CD4-positive, alpha-beta memory T cell (primary cell): ENCODE measurements around the gene PRR19. TPM values are rescaled to one million over a fixed set of nuclear protein-coding genes. Genes with fewer than 3 reads are reported as not detected.

Experiments
- CTCF ChIA-PET: fragments of 350-600 bp; sonication (Branson Sonifier 250); formaldehyde crosslinking; loops from one replicate; lab custom pipeline; 2021; ENCODE audit warnings: inconsistent platforms; ENCODE audit not compliant: partially characterized antibody; lab: Charles Lee
- POLR2A ChIA-PET: fragments of 350-600 bp; sonication (Branson Sonifier 250); formaldehyde crosslinking; loops from one replicate; lab custom pipeline; 2021; ENCODE audit not compliant: partially characterized antibody; lab: Charles Lee
- DNase-seq, 5 donors: peaks; one replicate each; pipeline versions ENCODE4 v3.0.0 to v3.0.0-alpha.2; 2020 to 2022; ENCODE audit warnings: mixed read lengths in 1 of 5
- H3K27ac ChIP-seq: one replicate; pipeline ENCODE4 v1.7.0; 2013; ENCODE audit warnings: low read depth, low read length
- H3K27me3 ChIP-seq: 2 replicates; pipeline ENCODE4 v1.7.0; 2013; ENCODE audit warnings: mild to moderate bottlenecking, low read length, moderate library complexity; ENCODE audit not compliant: insufficient read depth
- H3K36me3 ChIP-seq: 2 replicates; pipeline ENCODE4 v1.7.0; 2013; ENCODE audit warnings: mild to moderate bottlenecking, low read length, moderate library complexity; ENCODE audit not compliant: insufficient read depth
- H3K4me1 ChIP-seq: 2 replicates; pipeline ENCODE4 v1.7.0; 2013; ENCODE audit warnings: mild to moderate bottlenecking, low read length, moderate library complexity; ENCODE audit not compliant: insufficient read depth
- H3K4me3 ChIP-seq, 2 donors: one replicate each; pipeline ENCODE4 v1.7.0; 2013; ENCODE audit warnings: low read length in 2 of 2, mild to moderate bottlenecking in 1 of 2
- H3K9me3 ChIP-seq, 2 donors: one replicate each; pipeline ENCODE4 v1.7.0; 2013; ENCODE audit warnings: low read length in 2 of 2, control low read depth in 1 of 2; ENCODE audit not compliant: control insufficient read depth in 1 of 2
- H3K27ac Mint-ChIP-seq, 7 donors: one replicate each; pipeline ENCODE4 v1.8.0; 2020 to 2021; ENCODE audit warnings: mixed read lengths in 7 of 7, mild to moderate bottlenecking in 6 of 7, inconsistent platforms in 3 of 7, moderate library complexity in 3 of 7
- H3K27me3 Mint-ChIP-seq, 2 donors: one replicate each; pipeline ENCODE4 v1.8.0; 2020 to 2021; ENCODE audit warnings: mixed read lengths in 2 of 2
- H3K36me3 Mint-ChIP-seq, 2 donors: one replicate each; pipeline ENCODE4 v1.8.0; 2020 to 2021; ENCODE audit warnings: mixed read lengths in 2 of 2, inconsistent platforms in 1 of 2, mild to moderate bottlenecking in 1 of 2
- H3K4me1 Mint-ChIP-seq, 4 donors: one replicate each; pipeline ENCODE4 v1.8.0; 2020 to 2021; ENCODE audit warnings: mixed read lengths in 4 of 4, mild to moderate bottlenecking in 1 of 4
- H3K4me3 Mint-ChIP-seq, 8 donors: one replicate each; pipeline ENCODE4 v1.8.0; 2020 to 2021; ENCODE audit warnings: mixed read lengths in 8 of 8, mild to moderate bottlenecking in 7 of 8, moderate library complexity in 6 of 8, inconsistent platforms in 3 of 8
- H3K9me3 Mint-ChIP-seq, 8 donors: one replicate each; pipeline ENCODE4 v1.8.0; 2020 to 2021; ENCODE audit warnings: mixed read lengths in 8 of 8, mild to moderate bottlenecking in 5 of 8, inconsistent platforms in 3 of 8, moderate library complexity in 1 of 8
- intact Hi-C: fragments of 100-400 bp; cut with micrococcal nuclease; formaldehyde crosslinking; loops from one replicate; pipeline ENCODE4 v1.15.1; 2023
- polyA plus RNA-seq, 2 donors: library from polyadenylated mRNA; unstranded; fragments of 300-500 nt; fragmentation: Illumina TruSeq; gene quantifications; one replicate each; pipeline ENCODE4 v1.2.3, GENCODE V29; 2021
- total RNA-seq, 2 experiments: library from RNA; stranded (reverse); gene quantifications; one replicate each; pipeline ENCODE4 v1.2.3, GENCODE V29; 2021

The PRR19 gene
- total and polyA plus RNA-seq, 4 experiments from 2014 or later = 0.28 to 0.85 (median 0.56) TPM

- H3K36me3 ChIP-seq = no peaks in the 10 kb centered on the region
- CTCF ChIA-PET = interaction anchor here (0.8 to 4.4 kb wide), 23 partner anchors 8 to 178 kb away, joined by 3 to 77 read pairs (median 6); partner anchors contain the start of genes CIC, ERF, GSK3A and POU2F2
Measured at GRCh38 chr19:42279902-42280814, 21.8 kb upstream of the PRR19 start.

GRCh38 chr19:42280815-42281145 lies 21.2 kb upstream of the PRR19 start:
- POLR2A ChIA-PET = interaction anchor here (1.2 to 9.3 kb wide), 8 partner anchors 11 to 81 kb away, joined by 4 to 139 read pairs (median 12); partner anchors contain the start of genes CIC, DEDD2, GSK3A and PAFAH1B3
- CTCF ChIA-PET = interaction anchor here (1.7 to 4.4 kb wide), 4 partner anchors 30 to 171 kb away, joined by 12 to 77 read pairs (median 18); partner anchors contain the start of genes GSK3A and POU2F2
- H3K9me3 Mint-ChIP-seq = no peaks in the 10 kb centered on the region
- H3K27ac Mint-ChIP-seq = peak overlapping the region in 2 of 7 donors; percentile 31 to 51
- no peaks in the 10 kb centered on the region for H3K27me3 Mint-ChIP-seq
- intact Hi-C loops = loop anchor here (1.0 to 5.0 kb wide), 4 partner anchors 25 to 172 kb away; partner anchors contain the start of gene ERF
- H3K4me3 ChIP-seq = peak overlapping the region in 1 of 2 donors; percentile 73
- H3K36me3 ChIP-seq = no peaks in the 10 kb centered on the region
- peaks cover 40 to 50% (median 45%) of the 10 kb centered on the region in 4 donors for H3K4me1 Mint-ChIP-seq
- DNase-seq = peak in 1 of 5 donors; percentile 8
- peak overlapping the region in 7 of 8 donors; percentile 9 to 82 (median 66) for H3K4me3 Mint-ChIP-seq
- no peaks in the 10 kb centered on the region for H3K27me3 ChIP-seq
- H3K9me3 ChIP-seq = no peaks in the 10 kb centered on the region
- peaks cover 65% of the 10 kb centered on the region for H3K4me1 ChIP-seq
- H3K27ac ChIP-seq = peak overlapping the region; percentile 77
- peaks cover 0 to 12% of the 10 kb centered on the region in 2 donors for H3K36me3 Mint-ChIP-seq

More at GRCh38 chr19:42279902-42280814, 21.8 kb upstream of the PRR19 start:
- Mint-ChIP-seq H3K27me3 (no peaks in the 10 kb centered on the region), H3K36me3 (peaks cover under 1 to 12% of the 10 kb centered on the region in 2 donors), H3K4me3 (peak overlapping the region; percentile 88 to 94 (median 90)), H3K27ac (peak overlapping the region in 6 of 7 donors; percentile 94 to 97 (median 96)), H3K9me3 (no peaks in the 10 kb centered on the region), H3K4me1 (peaks cover 39 to 48% (median 43%) of the 10 kb centered on the region in 4 donors)
- H3K4me1 ChIP-seq = peaks cover 60% of the 10 kb centered on the region
- POLR2A ChIA-PET = interaction anchor here (1.0 to 9.3 kb wide), 11 partner anchors 9 to 148 kb away, joined by 3 to 139 read pairs (median 10); partner anchors contain the start of genes CIC, GSK3A, PAFAH1B3 and POU2F2
- no peaks in the 10 kb centered on the region for H3K27me3 ChIP-seq
- intact Hi-C loops = loop anchor here (1.0 to 5.0 kb wide), 5 partner anchors 25 to 172 kb away; partner anchors contain the start of gene ERF
- peak overlapping the region; percentile 73 to 76 for H3K4me3 ChIP-seq
- peak; percentile 82 to 87 (median 84) for DNase-seq
- peak overlapping the region; percentile 77 for H3K27ac ChIP-seq
- H3K9me3 ChIP-seq = no peaks in the 10 kb centered on the region

GRCh38 chr19:42281146-42281826 lies 20.6 kb upstream of the PRR19 start:
- H3K36me3 ChIP-seq = no peaks in the 10 kb centered on the region
- H3K9me3 ChIP-seq = no peaks in the 10 kb centered on the region
- ChIA-PET POLR2A (interaction anchor here (1.3 to 9.3 kb wide), 8 partner anchors 12 to 159 kb away, joined by 4 to 139 read pairs (median 8); partner anchors contain the start of genes CIC, DEDD2, ERF and GSK3A), CTCF (interaction anchor here (1.7 to 3.3 kb wide), 2 partner anchors 15 to 172 kb away, joined by 7 to 17 read pairs; no protein-coding TSS in a partner anchor)
- H3K27me3 Mint-ChIP-seq = no peaks in the 10 kb centered on the region
- no peaks in the 10 kb centered on the region for H3K27me3 ChIP-seq
- H3K4me1 ChIP-seq = peaks cover 65% of the 10 kb centered on the region
- DNase-seq = peak in 4 of 5 donors; percentile 22 to 62 (median 30)
- H3K4me3 Mint-ChIP-seq = peak overlapping the region; percentile 62 to 89 (median 76)
- H3K36me3 Mint-ChIP-seq = peaks cover 0 to 14% of the 10 kb centered on the region in 2 donors
- H3K27ac Mint-ChIP-seq = peak overlapping the region in 2 of 7 donors; percentile 91 to 92
- no peak overlapping the region for H3K4me3 ChIP-seq
- intact Hi-C loops = loop anchor here (5.0 kb wide), 2 partner anchors 84 to 116 kb away; no protein-coding TSS in a partner anchor
- H3K27ac ChIP-seq = peak overlapping the region; percentile 77
- H3K4me1 Mint-ChIP-seq = peaks cover 39 to 50% (median 45%) of the 10 kb centered on the region in 4 donors
- no peaks in the 10 kb centered on the region for H3K9me3 Mint-ChIP-seq

- H3K27ac Mint-ChIP-seq = peak overlapping the region in 1 of 7 donors; percentile 92
- H3K4me3 ChIP-seq = no peak overlapping the region
- peak overlapping the region; percentile 48 to 89 (median 68) for H3K4me3 Mint-ChIP-seq
- H3K4me1 ChIP-seq = peaks cover 58% of the 10 kb centered on the region
- H3K27me3 Mint-ChIP-seq = no peaks in the 10 kb centered on the region
- H3K4me1 Mint-ChIP-seq = peaks cover 34 to 43% (median 40%) of the 10 kb centered on the region in 4 donors
- H3K36me3 Mint-ChIP-seq = peaks cover 0 to 14% of the 10 kb centered on the region in 2 donors
- H3K9me3 Mint-ChIP-seq = no peaks in the 10 kb centered on the region
- DNase-seq = peak in 1 of 5 donors; percentile 55
- ChIA-PET CTCF (interaction anchor here (0.8 to 1.7 kb wide), 3 partner anchors 14 to 150 kb away, joined by 4 to 7 read pairs (median 4); partner anchors contain the start of gene POU2F2), POLR2A (interaction anchor here (0.8 to 9.3 kb wide), 13 partner anchors 10 to 206 kb away, joined by 3 to 139 read pairs (median 4); partner anchors contain the start of genes CIC, DEDD2, ERF and GSK3A)
- H3K27ac ChIP-seq = peak overlapping the region; percentile 77
- H3K9me3 ChIP-seq = no peaks in the 10 kb centered on the region
- intact Hi-C loops = loop anchor here (5.0 kb wide), 2 partner anchors 85 to 115 kb away; no protein-coding TSS in a partner anchor
- peaks cover 3% of the 10 kb centered on the region for H3K36me3 ChIP-seq
- H3K27me3 ChIP-seq = no peaks in the 10 kb centered on the region
Measured at GRCh38 chr19:42281827-42282762, 19.8 kb upstream of the PRR19 start.

GRCh38 chr19:42282819-42283187 lies 19.1 kb upstream of the PRR19 start:
- H3K27ac Mint-ChIP-seq = peak overlapping the region in 1 of 7 donors; percentile 92
- H3K36me3 Mint-ChIP-seq = peaks cover 0 to 20% of the 10 kb centered on the region in 2 donors
- CTCF ChIA-PET = interaction anchor here (0.8 to 1.7 kb wide), 3 partner anchors 13 to 150 kb away, joined by 4 to 7 read pairs (median 4); partner anchors contain the start of gene POU2F2
- no peaks in the 10 kb centered on the region for H3K27me3 Mint-ChIP-seq
- peak overlapping the region; percentile 77 for H3K27ac ChIP-seq
- peaks cover 10% of the 10 kb centered on the region for H3K36me3 ChIP-seq
- peak overlapping the region in 4 of 8 donors; percentile 63 to 89 (median 69) for H3K4me3 Mint-ChIP-seq
- H3K4me1 ChIP-seq = peaks cover 58% of the 10 kb centered on the region
- intact Hi-C loops = loop anchor here (1.0 to 5.0 kb wide), 9 partner anchors 13 to 150 kb away; partner anchors contain the start of genes CIC, DEDD2 and MEGF8
- peaks cover 34 to 40% (median 37%) of the 10 kb centered on the region in 4 donors for H3K4me1 Mint-ChIP-seq
- no peak for DNase-seq
- H3K9me3 Mint-ChIP-seq = no peaks in the 10 kb centered on the region
- H3K4me3 ChIP-seq = peak overlapping the region; percentile 1 to 60
- POLR2A ChIA-PET = interaction anchor here (0.8 to 9.3 kb wide), 11 partner anchors 9 to 207 kb away, joined by 3 to 139 read pairs (median 6); partner anchors contain the start of genes CIC, GSK3A, PAFAH1B3 and PRR19
- H3K27me3 ChIP-seq = no peaks in the 10 kb centered on the region
- H3K9me3 ChIP-seq = no peaks in the 10 kb centered on the region
